IMR-90 (cell line): ENCODE results near the gene PLB1. TPM values are rescaled to one million over a fixed set of nuclear protein-coding genes. Genes with fewer than 3 reads are reported as not detected.

Source experiments
- ATAC-seq: fragments of 200-7000 bp; cut with Tn5 transposase; 2 replicates; pipeline ENCODE4 v1.9.1; 2020; ENCODE audit warnings: low read depth, mild to moderate bottlenecking, moderate library complexity
- BruUV-seq: library from RNA; stranded (reverse); fragments of 400-500 nt; replicated peaks from 2 replicates; lab custom pipeline; 2021; lab: Mats Ljungman, UMichigan
- CTCF ChIA-PET: fragments of 300-600 bp; formaldehyde crosslinking; extraction: SDS; loops from one replicate; lab custom pipeline; 2021; ENCODE audit warnings: antibody characterized with exemption; lab: Yijun Ruan, JAX
- POLR2A ChIA-PET: fragments of 300-600 bp; sonication (Branson Sonifier 250); formaldehyde crosslinking; loops from one replicate; lab custom pipeline; 2022; ENCODE audit warnings: antibody characterized with exemption; ENCODE audit not compliant: unreplicated experiment; lab: Charles Lee
- DNase-seq: peaks from one replicate; pipeline ENCODE4 v3.0.0; 2013
- H2AFZ ChIP-seq: replicated peaks from 2 replicates; pipeline ENCODE3; 2013; ENCODE audit warnings: low read length, mild to moderate bottlenecking; ENCODE audit not compliant: poor library complexity
- H2AK5ac ChIP-seq: 2 replicates; pipeline ENCODE4 v1.6.1; 2013; ENCODE audit warnings: low read depth, low read length, inconsistent platforms
- H2AK9ac ChIP-seq: replicated peaks from 2 replicates; pipeline ENCODE3; 2013; ENCODE audit warnings: mild to moderate bottlenecking, low read depth, low read length, moderate library complexity; ENCODE audit not compliant: poor library complexity
- H2BK120ac ChIP-seq: 2 replicates; pipeline ENCODE4 v1.6.1; 2013; ENCODE audit warnings: low read depth, low read length, inconsistent platforms
- H2BK15ac ChIP-seq: 3 replicates; pipeline ENCODE4 v1.6.1; 2013; ENCODE audit warnings: low read depth, low read length, inconsistent platforms
- H2BK20ac ChIP-seq: 2 replicates; pipeline ENCODE4 v1.6.1; 2013; ENCODE audit warnings: low read depth, mild to moderate bottlenecking, inconsistent platforms, low read length, moderate library complexity
- H2BK5ac ChIP-seq: 2 replicates; pipeline ENCODE4 v1.6.1; 2013; ENCODE audit warnings: mild to moderate bottlenecking, low read depth, low read length, inconsistent platforms; ENCODE audit not compliant: poor library complexity, severe bottlenecking
- H3K14ac ChIP-seq: replicated peaks from 2 replicates; pipeline ENCODE4 v1.6.1; 2013; ENCODE audit warnings: low read depth, low read length, inconsistent platforms
- H3K18ac ChIP-seq: 2 replicates; pipeline ENCODE4 v1.6.1; 2013; ENCODE audit warnings: low read depth, low read length, control low read depth
- H3K23ac ChIP-seq: 2 replicates; pipeline ENCODE4 v1.6.1; 2013; ENCODE audit warnings: low read depth, low read length, inconsistent platforms
- H3K27ac ChIP-seq: 2 replicates; pipeline ENCODE4 v1.5.1; 2013; ENCODE audit warnings: mild to moderate bottlenecking, control low read depth, low read length; ENCODE audit not compliant: insufficient read depth
- H3K27me3 ChIP-seq: 2 replicates; pipeline ENCODE4 v1.6.1; 2013; ENCODE audit warnings: low read length; ENCODE audit not compliant: control insufficient read depth, insufficient read depth
- H3K36me3 ChIP-seq: 2 replicates; pipeline ENCODE4 v1.6.1; 2013; ENCODE audit warnings: low read length, mixed read lengths; ENCODE audit not compliant: control insufficient read depth, insufficient read depth
- H3K4ac ChIP-seq: 2 replicates; pipeline ENCODE4 v1.6.1; 2013; ENCODE audit warnings: low read depth, low read length, inconsistent platforms
- H3K4me1 ChIP-seq: 2 replicates; pipeline ENCODE4 v1.6.1; 2013; ENCODE audit warnings: low read length, mixed read lengths; ENCODE audit not compliant: control insufficient read depth, insufficient read depth
- H3K4me2 ChIP-seq: 2 replicates; pipeline ENCODE4 v1.6.1; 2013; ENCODE audit warnings: low read depth, mild to moderate bottlenecking, control low read depth, low read length, moderate library complexity
- H3K4me3 ChIP-seq: 2 replicates; pipeline ENCODE4 v1.5.1; 2013; ENCODE audit warnings: low read depth, mild to moderate bottlenecking, control low read depth, low read length, moderate library complexity; ENCODE audit not compliant: insufficient read depth
- H3K56ac ChIP-seq: 2 replicates; pipeline ENCODE4 v1.6.1; 2013; ENCODE audit warnings: low read length, inconsistent platforms; ENCODE audit not compliant: insufficient read depth; ENCODE audit errors: extremely low read depth
- H3K79me1 ChIP-seq, 2 experiments: 2 replicates each; pipeline ENCODE4 v1.6.1; 2013; ENCODE audit warnings: low read length in 2 of 2, inconsistent platforms in 1 of 2, low read depth in 1 of 2
- H3K9ac ChIP-seq: 2 replicates; pipeline ENCODE4 v1.6.1; 2013; ENCODE audit warnings: low read depth, low read length, control low read depth
- H3K9me1 ChIP-seq: 2 replicates; pipeline ENCODE4 v1.6.1; 2013; ENCODE audit warnings: low read length, inconsistent platforms; ENCODE audit not compliant: insufficient read depth
- H3K9me3 ChIP-seq: 2 replicates; pipeline ENCODE4 v1.6.1; 2013; ENCODE audit warnings: low read length; ENCODE audit not compliant: control insufficient read depth, insufficient read depth
- H4K20me1 ChIP-seq: 2 replicates; pipeline ENCODE4 v1.6.1; 2013; ENCODE audit warnings: low read length, inconsistent platforms; ENCODE audit not compliant: insufficient read depth
- H4K5ac ChIP-seq: 2 replicates; pipeline ENCODE4 v1.6.1; 2013; ENCODE audit warnings: mild to moderate bottlenecking, low read depth, low read length, control low read depth
- H4K8ac ChIP-seq, 2 experiments: 2 replicates each; pipeline ENCODE4 v1.6.1; 2013; ENCODE audit warnings: low read depth in 2 of 2, low read length in 2 of 2, control low read depth in 1 of 2, inconsistent platforms in 1 of 2
- H4K91ac ChIP-seq: 2 replicates; pipeline ENCODE4 v1.6.1; 2013; ENCODE audit warnings: low read depth, low read length, inconsistent platforms; ENCODE audit not compliant: insufficient read depth
- BHLHE40 ChIP-seq: fragments of 150-350 bp; IDR thresholded peaks from 2 replicates; pipeline ENCODE4 v1.6.1; 2016; ENCODE audit warnings: mild to moderate bottlenecking, low read depth, low read length
- CEBPB ChIP-seq: IDR thresholded peaks from 2 replicates; pipeline ENCODE4 v1.6.1; 2012; ENCODE audit warnings: low read depth, low read length, improper control_type of control experiment
- FOS ChIP-seq: fragments of 150-350 bp; IDR thresholded peaks from 2 replicates; pipeline ENCODE4 v1.6.1; 2016; ENCODE audit warnings: low read depth, low read length
- MAZ ChIP-seq: IDR thresholded peaks from 2 replicates; pipeline ENCODE4 v1.6.1; 2012; ENCODE audit warnings: low read depth, mild to moderate bottlenecking, low read length, improper control_type of control experiment, moderate library complexity, borderline replicate concordance
- MXI1 ChIP-seq: IDR thresholded peaks from 2 replicates; pipeline ENCODE4 v1.6.1; 2012; ENCODE audit warnings: low read depth, mild to moderate bottlenecking, low read length, moderate library complexity, borderline replicate concordance
- NFE2L2 ChIP-seq: fragments of 150-350 bp; IDR thresholded peaks from 2 replicates; pipeline ENCODE4 v1.6.1; 2016; ENCODE audit warnings: low read depth, mild to moderate bottlenecking, low read length
- POLR2A ChIP-seq: IDR thresholded peaks from 2 replicates; pipeline ENCODE4 v1.6.1; 2012; ENCODE audit warnings: mild to moderate bottlenecking, low read depth, low read length
- RCOR1 ChIP-seq: IDR thresholded peaks from 2 replicates; pipeline ENCODE4 v1.6.1; 2012; ENCODE audit warnings: mild to moderate bottlenecking, low read length, improper control_type of control experiment; ENCODE audit not compliant: insufficient replicate concordance
- RFX5 ChIP-seq: IDR thresholded peaks from 2 replicates; pipeline ENCODE4 v1.8.0; 2012; ENCODE audit warnings: low read depth, mild to moderate bottlenecking, low read length, moderate library complexity
- SMC3 ChIP-seq: fragments of 150-350 bp; IDR thresholded peaks from 2 replicates; pipeline ENCODE4 v1.6.1; 2016; ENCODE audit warnings: low read depth, mild to moderate bottlenecking, antibody characterized with exemption, low read length, moderate library complexity
- WGBS, 2 experiments: methylation state at CpG; one replicate each; pipeline versions ENCODE4 v1.1.5 to v1.1.7; 2013; ENCODE audit warnings: missing lambda C conversion rate in 2 of 2; ENCODE audit not compliant: insufficient read length in 1 of 2; ENCODE audit errors: extremely low coverage in 2 of 2; 5-methylcytosine and 5-hydroxymethylcytosine counted together
- dilution Hi-C: fragments of 300-500 bp; cut with HindIII; formaldehyde crosslinking; loops from one replicate; pipeline ENCODE4 v1.14.3; 2018; ENCODE audit warnings: low sequenced_read_pairs; ENCODE audit not compliant: unreplicated experiment
- in situ Hi-C: fragments of 300-500 bp; cut with MboI; formaldehyde crosslinking; loops from 3 replicates; pipeline ENCODE4 v1.14.3; 2019; ENCODE audit warnings: low sequenced_read_pairs, inconsistent platforms, mixed read lengths
- intact Hi-C: fragments of 100-400 bp; cut with micrococcal nuclease; formaldehyde crosslinking; loops from 2 replicates; pipeline ENCODE4 v1.10.0; 2022
- polyA plus RNA-seq, 3 experiments: library from polyadenylated mRNA; depleted of rRNA; stranded (reverse); fragments of >200 nt; gene quantifications; 2 replicates each; pipeline ENCODE4 v1.2.3, GENCODE V29; 2012; ENCODE audit warnings: low replicate concordance in 1 of 3
- total RNA-seq: library from RNA; depleted of rRNA; stranded (reverse); fragments of >200 nt; gene quantifications from 2 replicates; pipeline ENCODE4 v1.2.3, GENCODE V29; 2012
- TF ChIP-seq, protein P1 (sequence below): fragments of 150-350 bp; IDR thresholded peaks from 2 replicates; pipeline ENCODE4 v1.6.1; 2016; ENCODE audit warnings: low read depth, mild to moderate bottlenecking, low read length, moderate library complexity, borderline replicate concordance

The PLB1 gene
- total and polyA plus RNA-seq, 2 of the 4 experiments (the other 2 are of a cell fraction) = 0.74 to 0.90 TPM

DNA sequence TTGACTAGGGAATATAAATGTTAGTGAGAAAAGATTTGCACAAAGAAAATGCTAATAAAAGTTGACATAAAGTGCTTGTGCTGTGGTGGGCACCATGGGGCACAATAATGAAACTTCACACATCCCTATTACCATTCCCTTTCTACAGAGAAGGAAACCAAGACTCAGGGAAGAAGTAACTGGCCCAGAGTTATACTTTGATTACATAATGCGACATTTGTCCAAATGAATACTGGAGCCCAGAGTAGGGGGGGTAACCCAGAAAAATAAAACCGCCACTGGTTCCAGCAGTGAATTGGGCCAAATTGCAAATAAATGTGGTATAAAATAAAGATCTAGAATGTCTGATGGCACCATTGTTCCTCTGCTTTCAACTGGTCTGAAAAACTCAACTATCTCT is 149.7 kb downstream of the PLB1 start:
- H3K27ac ChIP-seq = no peak overlapping the region
- H3K27me3 ChIP-seq = no peaks in the 10 kb centered on the region
- H2BK15ac ChIP-seq = no peak overlapping the region
- H2AFZ ChIP-seq = no peak overlapping the region
- no peak overlapping the region for H2BK120ac ChIP-seq
- WGBS, 2 experiments = no CpG with 5 or more reads among the region's 2 CpGs
- H3K4ac ChIP-seq = no peak overlapping the region
- no peak overlapping the region for H3K14ac ChIP-seq
- BruUV-seq = no TSS peak
- no peak overlapping the region for H2BK5ac ChIP-seq
- ATAC-seq (no peak), DNase-seq (no peak)
- no peak overlapping the region for H3K23ac ChIP-seq
- no peak overlapping the region for H2AK5ac ChIP-seq
- no peaks in the 10 kb centered on the region for H4K20me1 ChIP-seq
- no peak overlapping the region for H3K4me3 ChIP-seq
- intact Hi-C loops = no loop called here
- no peak for TF ChIP-seq RCOR1
- no peak for TF ChIP-seq NFE2L2
- no peak for TF ChIP-seq SMC3
- TF ChIP-seq MXI1 = no peak
- TF ChIP-seq BHLHE40 = no peak
- TF ChIP-seq POLR2A = no peak
- TF ChIP-seq MAZ = no peak
- no peak for TF ChIP-seq CEBPB
- TF ChIP-seq RFX5 = no peak
- TF ChIP-seq FOS = no peak
- TF ChIP-seq, protein P1, sequence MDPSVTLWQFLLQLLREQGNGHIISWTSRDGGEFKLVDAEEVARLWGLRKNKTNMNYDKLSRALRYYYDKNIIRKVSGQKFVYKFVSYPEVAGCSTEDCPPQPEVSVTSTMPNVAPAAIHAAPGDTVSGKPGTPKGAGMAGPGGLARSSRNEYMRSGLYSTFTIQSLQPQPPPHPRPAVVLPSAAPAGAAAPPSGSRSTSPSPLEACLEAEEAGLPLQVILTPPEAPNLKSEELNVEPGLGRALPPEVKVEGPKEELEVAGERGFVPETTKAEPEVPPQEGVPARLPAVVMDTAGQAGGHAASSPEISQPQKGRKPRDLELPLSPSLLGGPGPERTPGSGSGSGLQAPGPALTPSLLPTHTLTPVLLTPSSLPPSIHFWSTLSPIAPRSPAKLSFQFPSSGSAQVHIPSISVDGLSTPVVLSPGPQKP = no peak
- H4K5ac ChIP-seq = no peak overlapping the region
- in situ Hi-C loops = no loop called here
- no peaks in the 10 kb centered on the region for H3K9me3 ChIP-seq
- H3K79me1 ChIP-seq = no peaks in the 10 kb centered on the region
- H4K8ac ChIP-seq = no peak overlapping the region
- POLR2A ChIA-PET = no interaction called here
- peaks cover 13% of the 10 kb centered on the region for H3K4me1 ChIP-seq
- H3K4me2 ChIP-seq = no peak overlapping the region
- dilution Hi-C loops = no loop called here
- H3K9me1 ChIP-seq = peaks cover 16% of the 10 kb centered on the region; the same call in 1 of the 2 replicates
- H4K91ac ChIP-seq = no peak overlapping the region
- H3K56ac ChIP-seq = no peak overlapping the region
- H2AK9ac ChIP-seq = no peak overlapping the region
- no peak overlapping the region for H2BK20ac ChIP-seq
- H3K9ac ChIP-seq = no peak overlapping the region
- CTCF ChIA-PET = no interaction called here
- no peaks in the 10 kb centered on the region for H3K36me3 ChIP-seq
- no peak overlapping the region for H3K18ac ChIP-seq
